RWPE2 (cell line): ENCODE measurements around the gene SULT1C2.

Experiments used
- ATAC-seq: fragments of 200-7000 bp; cut with Tn5 transposase; 3 replicates; pipeline ENCODE4 v1.9.1; 2021; ENCODE audit warnings: low read depth
- DNase-seq: peaks from one replicate; pipeline ENCODE4 v3.0.0-alpha.2; 2020; ENCODE audit warnings: low spot score
- H3K27ac ChIP-seq: fragments of 450-650 bp; 2 replicates; pipeline ENCODE4 v1.5.1; 2017; ENCODE audit warnings: mild to moderate bottlenecking; ENCODE audit not compliant: poor library complexity, severe bottlenecking
- H3K27me3 ChIP-seq: fragments of 250-450 bp; sonication (Bioruptor Pico); 2 replicates; pipeline ENCODE4 v1.5.1; 2021; ENCODE audit warnings: mild to moderate bottlenecking, moderate library complexity; ENCODE audit not compliant: insufficient read depth, poor library complexity, severe bottlenecking
- H3K36me3 ChIP-seq: fragments of 250-450 bp; sonication (Bioruptor Pico); 2 replicates; pipeline ENCODE4 v1.5.1; 2020; ENCODE audit warnings: low read depth, mild to moderate bottlenecking, moderate library complexity
- H3K4me1 ChIP-seq: fragments of 250-450 bp; sonication (Bioruptor Pico); 2 replicates; pipeline ENCODE4 v1.5.1; 2021; ENCODE audit warnings: mild to moderate bottlenecking, moderate library complexity; ENCODE audit not compliant: insufficient read depth, poor library complexity, severe bottlenecking
- H3K4me3 ChIP-seq: fragments of 250-450 bp; sonication (Bioruptor Pico); 2 replicates; pipeline ENCODE4 v1.5.1; 2021; ENCODE audit warnings: mild to moderate bottlenecking, moderate library complexity; ENCODE audit not compliant: severe bottlenecking
- H3K9me3 ChIP-seq: fragments of 250-450 bp; sonication (Bioruptor Pico); 2 replicates; pipeline ENCODE4 v1.5.1; 2021; ENCODE audit warnings: mild to moderate bottlenecking, moderate library complexity; ENCODE audit not compliant: severe bottlenecking
- CTCF ChIP-seq: fragments of 450-650 bp; IDR thresholded peaks from one replicate; pipeline ENCODE4 v1.5.1; 2017; ENCODE audit warnings: mild to moderate bottlenecking, moderate library complexity; ENCODE audit not compliant: poor library complexity, severe bottlenecking

The SULT1C2 gene

GRCh38 chr2:108346827-108347226, 58.1 kb downstream of the SULT1C2 start:
- Histone ChIP-seq H3K9me3 (no peaks in the 10 kb centered on the region), H3K4me3 (no peak overlapping the region), H3K4me1 (no peaks in the 10 kb centered on the region), H3K27ac (no peak overlapping the region), H3K27me3 (no peaks in the 10 kb centered on the region), H3K36me3 (no peaks in the 10 kb centered on the region)
- no peak for DNase-seq
- TF ChIP-seq CTCF = no peak
- no peak for ATAC-seq

GRCh38 chr2:108347786-108348185, 59.1 kb downstream of the SULT1C2 start:
- Histone ChIP-seq H3K27me3 (no peaks in the 10 kb centered on the region), H3K27ac (no peak overlapping the region), H3K4me3 (no peak overlapping the region), H3K9me3 (no peaks in the 10 kb centered on the region), H3K4me1 (no peaks in the 10 kb centered on the region), H3K36me3 (no peaks in the 10 kb centered on the region)
- DNase-seq (no peak), ATAC-seq (no peak)
- no peak for TF ChIP-seq CTCF

- Histone ChIP-seq H3K4me1 (no peaks in the 10 kb centered on the region), H3K9me3 (no peaks in the 10 kb centered on the region), H3K36me3 (no peaks in the 10 kb centered on the region), H3K27ac (no peak overlapping the region), H3K27me3 (no peaks in the 10 kb centered on the region), H3K4me3 (no peak overlapping the region)
- no peak for TF ChIP-seq CTCF
- no peak for ATAC-seq
- DNase-seq = no peak
Observed at GRCh38 chr2:108348816-108349570, 60.3 kb downstream of the SULT1C2 start.

- ATAC-seq = no peak
- no peaks in the 10 kb centered on the region for H3K36me3 ChIP-seq
- no peak overlapping the region for H3K27ac ChIP-seq
Observed at GRCh38 chr2:108349571-108349928, 60.9 kb downstream of the SULT1C2 start.

More at GRCh38 chr2:108349571-108349928, 60.9 kb downstream of the SULT1C2 start:
- Histone ChIP-seq H3K27me3 (no peaks in the 10 kb centered on the region), H3K4me3 (no peak overlapping the region), H3K4me1 (no peaks in the 10 kb centered on the region), H3K9me3 (no peaks in the 10 kb centered on the region)
- no peak for DNase-seq
- no peak for TF ChIP-seq CTCF
